22Rv1 (cell line): ENCODE data around the gene PIANP.

Source experiments
- H3K27ac ChIP-seq: fragments of 450-650 bp; 2 replicates; pipeline ENCODE4 v1.5.1; 2017
- CTCF ChIP-seq: fragments of 450-650 bp; IDR thresholded peaks from 2 replicates; pipeline ENCODE4 v1.5.1; 2017; ENCODE audit warnings: mild to moderate bottlenecking
- ZFX ChIP-seq: fragments of 450-650 bp; IDR thresholded peaks from 2 replicates; pipeline ENCODE4 v1.6.1; 2017; ENCODE audit warnings: antibody characterized with exemption, borderline replicate concordance

PIANP gene

DNA sequence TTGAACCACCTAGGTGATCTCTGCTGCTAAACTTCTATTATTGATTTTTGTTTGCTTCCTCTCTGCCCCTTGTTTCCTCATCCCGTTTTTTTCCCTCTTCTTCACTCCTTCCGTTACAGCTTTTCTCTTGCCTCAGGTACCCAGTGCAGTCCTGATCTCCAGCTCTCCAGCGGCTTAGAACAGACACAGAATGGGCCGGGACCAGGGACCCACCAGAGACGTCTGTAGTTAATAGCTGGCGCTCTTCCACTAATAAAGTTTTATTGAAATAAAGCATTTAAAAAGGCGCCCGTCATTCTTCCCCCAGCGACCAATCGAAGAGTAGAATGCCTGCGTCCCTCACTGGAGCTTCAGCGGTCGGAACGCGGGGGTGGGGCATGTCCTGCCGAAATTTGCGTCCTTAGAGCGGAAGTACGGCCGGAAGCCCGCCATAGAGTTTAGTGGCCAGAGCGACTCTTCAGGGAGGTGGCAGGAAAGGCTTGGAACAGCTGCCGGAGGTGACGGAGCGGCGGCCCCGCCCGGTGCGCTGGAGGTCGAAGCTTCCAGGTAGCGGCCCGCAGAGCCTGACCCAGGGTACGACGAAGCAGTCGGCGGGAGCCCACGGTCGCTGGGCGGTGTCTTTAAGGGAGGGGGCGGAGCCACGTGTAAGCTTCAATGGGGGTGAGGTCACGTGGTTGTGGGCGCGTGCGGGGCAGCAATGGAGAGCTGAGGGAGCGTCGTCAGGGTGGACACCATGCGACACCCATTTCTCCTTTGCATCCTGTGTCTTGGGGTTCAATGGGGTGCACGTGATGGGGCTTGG, 23.2 kb upstream of the PIANP start, which contains the start of gene COPS7A:
Gene COPS7A (plus strand): TSS at position 440 of the 802 bp plus-strand sequence. CDS start 611 bp downstream, outside the sequence.
- peak within 1 kb of the TSS; percentile 86 for H3K27ac ChIP-seq
- TF ChIP-seq CTCF (peak; percentile 28), ZFX (no peak)

- TF ChIP-seq CTCF: no peak
- no peak for TF ChIP-seq ZFX
- peak overlapping the region; percentile 86 for H3K27ac ChIP-seq
Observed at GRCh38 chr12:6722863-6723262, 22.2 kb upstream of the PIANP start.

- TF ChIP-seq CTCF: no peak
- H3K27ac ChIP-seq: peak overlapping the region; percentile 42
Observed at GRCh38 chr12:6716874-6717437, 16.3 kb upstream of the PIANP start.

GRCh38 chr12:6716031-6716873, 15.6 kb upstream of the PIANP start:
- peak overlapping the region; percentile 42 for H3K27ac ChIP-seq

GRCh38 chr12:6708960-6709394, 8.4 kb upstream of the PIANP start:
- H3K27ac ChIP-seq: peak overlapping the region; percentile 41
- no peak for TF ChIP-seq CTCF
- TF ChIP-seq ZFX: no peak

DNA sequence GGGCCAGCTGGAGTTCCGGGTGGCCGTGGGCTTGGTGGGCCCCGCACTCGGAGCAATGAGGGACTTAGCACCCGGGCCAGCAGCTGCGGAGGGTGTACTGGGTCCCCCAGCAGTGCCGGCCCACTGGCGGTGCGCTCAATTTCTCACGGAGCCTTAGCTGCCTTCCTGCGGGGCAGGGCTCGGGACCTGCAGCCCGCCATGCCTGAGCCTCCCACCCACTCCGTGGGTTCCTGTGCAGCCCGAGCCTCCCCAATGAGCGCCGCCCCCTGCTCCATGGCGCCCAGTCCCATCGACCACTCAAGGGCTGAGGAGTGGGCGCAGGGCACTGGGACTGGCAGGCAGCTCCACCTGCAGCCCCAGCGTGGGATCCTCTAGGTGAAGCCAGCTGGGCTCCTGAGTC, 7.7 kb upstream of the PIANP start:
- peak overlapping the region; percentile 41 for H3K27ac ChIP-seq

DNA sequence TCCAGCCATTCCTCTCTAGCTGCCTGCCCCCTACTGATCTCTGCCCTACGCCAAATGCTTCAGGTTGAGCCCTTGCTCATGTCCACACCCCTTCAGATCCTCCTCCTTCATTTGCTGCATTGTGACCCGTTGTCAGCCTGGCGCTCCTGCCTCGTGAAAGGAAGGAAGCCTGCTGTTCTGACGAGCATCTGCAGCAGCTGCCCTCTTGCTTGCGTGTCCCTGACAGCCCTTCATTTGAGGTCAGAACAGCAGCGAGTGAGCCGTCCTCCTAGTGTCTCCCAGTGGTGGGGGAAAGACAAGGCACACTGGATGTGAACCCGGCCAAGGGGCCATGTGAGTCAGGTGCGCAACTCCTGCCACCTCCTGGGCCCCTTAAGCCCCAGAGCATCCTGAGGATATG, 3.0 kb upstream of the PIANP start:
- TF ChIP-seq ZFX (no peak), CTCF (peak; percentile 18)
- H3K27ac ChIP-seq: no peak overlapping the region
